Measurements from ENCODE around the gene TUBA3C. TPM values are rescaled to one million over a fixed set of nuclear protein-coding genes. Genes with fewer than 3 reads are reported as not detected.

The TUBA3C gene
- total and polyA plus RNA-seq, 2 experiments from 2014 or later: not detected

DNA sequence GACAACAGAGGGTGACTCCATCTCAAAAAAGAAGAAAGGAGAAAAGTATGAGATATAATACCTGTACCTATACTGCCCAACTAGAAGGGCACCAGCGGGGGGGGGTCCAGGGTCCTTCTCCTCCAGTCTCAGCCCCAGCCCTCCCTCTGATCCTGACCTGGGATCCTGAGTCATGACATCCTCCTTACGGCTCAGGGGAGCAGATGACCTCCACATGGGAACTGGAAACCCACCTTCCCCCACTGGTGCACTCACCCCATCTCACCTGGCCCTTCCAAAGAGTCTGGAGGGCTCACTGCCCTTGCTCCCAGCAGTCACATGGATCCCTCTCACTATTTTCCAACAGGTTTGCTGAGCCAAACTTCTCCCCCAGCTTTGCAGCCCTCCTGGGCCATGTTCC lies 24.2 kb downstream of the TUBA3C start:
- peaks cover 97% of the 10 kb centered on the region for H3K9me3 Mint-ChIP-seq
- H3K27ac ChIP-seq (ENCODE audit: low read depth): no peak overlapping the region
- no peaks in the 10 kb centered on the region for H3K4me1 Mint-ChIP-seq
- no peak overlapping the region for H3K4me2 ChIP-seq
- H3K79me2 ChIP-seq (replicated peaks; ENCODE audit: insufficient read depth): no peaks in the 10 kb centered on the region
- H3K4me1 ChIP-seq (ENCODE audit: insufficient read depth): no peaks in the 10 kb centered on the region
- H2AFZ ChIP-seq: no peak overlapping the region
- ATAC-seq: no peak
- H3K27me3 Mint-ChIP-seq (ENCODE audit: insufficient read depth, low read depth, poor library complexity): peaks cover 8% of the 10 kb centered on the region
- H4K20me1 ChIP-seq (replicated peaks; ENCODE audit: insufficient read depth): no peaks in the 10 kb centered on the region
- peaks cover 51% of the 10 kb centered on the region for H3K36me3 Mint-ChIP-seq (ENCODE audit: low read depth)
- H3K4me3 ChIP-seq: no peak overlapping the region
- H3K27me3 ChIP-seq (ENCODE audit: insufficient read depth): no peaks in the 10 kb centered on the region
- H3K27ac Mint-ChIP-seq: no peak overlapping the region
- no peaks in the 10 kb centered on the region for H3F3A ChIP-seq (replicated peaks; ENCODE audit: low read depth)
- H3K9me2 ChIP-seq (ENCODE audit: insufficient read depth): no peaks in the 10 kb centered on the region
- DNase-seq (ENCODE audit: low spot score): no peak
- TF ChIP-seq ZNF331 (CRISPR knock-in tag; IDR thresholded peaks at IDR 0.05; ENCODE audit: low read depth): no peak
- TF ChIP-seq EZH2phosphoT487 (IDR thresholded peaks at IDR 0.05; ENCODE audit: unreplicated experiment): no peak
- TF ChIP-seq ZNF114 (CRISPR knock-in tag; IDR thresholded peaks at IDR 0.05): no peak
- TF ChIP-seq, protein P1, sequence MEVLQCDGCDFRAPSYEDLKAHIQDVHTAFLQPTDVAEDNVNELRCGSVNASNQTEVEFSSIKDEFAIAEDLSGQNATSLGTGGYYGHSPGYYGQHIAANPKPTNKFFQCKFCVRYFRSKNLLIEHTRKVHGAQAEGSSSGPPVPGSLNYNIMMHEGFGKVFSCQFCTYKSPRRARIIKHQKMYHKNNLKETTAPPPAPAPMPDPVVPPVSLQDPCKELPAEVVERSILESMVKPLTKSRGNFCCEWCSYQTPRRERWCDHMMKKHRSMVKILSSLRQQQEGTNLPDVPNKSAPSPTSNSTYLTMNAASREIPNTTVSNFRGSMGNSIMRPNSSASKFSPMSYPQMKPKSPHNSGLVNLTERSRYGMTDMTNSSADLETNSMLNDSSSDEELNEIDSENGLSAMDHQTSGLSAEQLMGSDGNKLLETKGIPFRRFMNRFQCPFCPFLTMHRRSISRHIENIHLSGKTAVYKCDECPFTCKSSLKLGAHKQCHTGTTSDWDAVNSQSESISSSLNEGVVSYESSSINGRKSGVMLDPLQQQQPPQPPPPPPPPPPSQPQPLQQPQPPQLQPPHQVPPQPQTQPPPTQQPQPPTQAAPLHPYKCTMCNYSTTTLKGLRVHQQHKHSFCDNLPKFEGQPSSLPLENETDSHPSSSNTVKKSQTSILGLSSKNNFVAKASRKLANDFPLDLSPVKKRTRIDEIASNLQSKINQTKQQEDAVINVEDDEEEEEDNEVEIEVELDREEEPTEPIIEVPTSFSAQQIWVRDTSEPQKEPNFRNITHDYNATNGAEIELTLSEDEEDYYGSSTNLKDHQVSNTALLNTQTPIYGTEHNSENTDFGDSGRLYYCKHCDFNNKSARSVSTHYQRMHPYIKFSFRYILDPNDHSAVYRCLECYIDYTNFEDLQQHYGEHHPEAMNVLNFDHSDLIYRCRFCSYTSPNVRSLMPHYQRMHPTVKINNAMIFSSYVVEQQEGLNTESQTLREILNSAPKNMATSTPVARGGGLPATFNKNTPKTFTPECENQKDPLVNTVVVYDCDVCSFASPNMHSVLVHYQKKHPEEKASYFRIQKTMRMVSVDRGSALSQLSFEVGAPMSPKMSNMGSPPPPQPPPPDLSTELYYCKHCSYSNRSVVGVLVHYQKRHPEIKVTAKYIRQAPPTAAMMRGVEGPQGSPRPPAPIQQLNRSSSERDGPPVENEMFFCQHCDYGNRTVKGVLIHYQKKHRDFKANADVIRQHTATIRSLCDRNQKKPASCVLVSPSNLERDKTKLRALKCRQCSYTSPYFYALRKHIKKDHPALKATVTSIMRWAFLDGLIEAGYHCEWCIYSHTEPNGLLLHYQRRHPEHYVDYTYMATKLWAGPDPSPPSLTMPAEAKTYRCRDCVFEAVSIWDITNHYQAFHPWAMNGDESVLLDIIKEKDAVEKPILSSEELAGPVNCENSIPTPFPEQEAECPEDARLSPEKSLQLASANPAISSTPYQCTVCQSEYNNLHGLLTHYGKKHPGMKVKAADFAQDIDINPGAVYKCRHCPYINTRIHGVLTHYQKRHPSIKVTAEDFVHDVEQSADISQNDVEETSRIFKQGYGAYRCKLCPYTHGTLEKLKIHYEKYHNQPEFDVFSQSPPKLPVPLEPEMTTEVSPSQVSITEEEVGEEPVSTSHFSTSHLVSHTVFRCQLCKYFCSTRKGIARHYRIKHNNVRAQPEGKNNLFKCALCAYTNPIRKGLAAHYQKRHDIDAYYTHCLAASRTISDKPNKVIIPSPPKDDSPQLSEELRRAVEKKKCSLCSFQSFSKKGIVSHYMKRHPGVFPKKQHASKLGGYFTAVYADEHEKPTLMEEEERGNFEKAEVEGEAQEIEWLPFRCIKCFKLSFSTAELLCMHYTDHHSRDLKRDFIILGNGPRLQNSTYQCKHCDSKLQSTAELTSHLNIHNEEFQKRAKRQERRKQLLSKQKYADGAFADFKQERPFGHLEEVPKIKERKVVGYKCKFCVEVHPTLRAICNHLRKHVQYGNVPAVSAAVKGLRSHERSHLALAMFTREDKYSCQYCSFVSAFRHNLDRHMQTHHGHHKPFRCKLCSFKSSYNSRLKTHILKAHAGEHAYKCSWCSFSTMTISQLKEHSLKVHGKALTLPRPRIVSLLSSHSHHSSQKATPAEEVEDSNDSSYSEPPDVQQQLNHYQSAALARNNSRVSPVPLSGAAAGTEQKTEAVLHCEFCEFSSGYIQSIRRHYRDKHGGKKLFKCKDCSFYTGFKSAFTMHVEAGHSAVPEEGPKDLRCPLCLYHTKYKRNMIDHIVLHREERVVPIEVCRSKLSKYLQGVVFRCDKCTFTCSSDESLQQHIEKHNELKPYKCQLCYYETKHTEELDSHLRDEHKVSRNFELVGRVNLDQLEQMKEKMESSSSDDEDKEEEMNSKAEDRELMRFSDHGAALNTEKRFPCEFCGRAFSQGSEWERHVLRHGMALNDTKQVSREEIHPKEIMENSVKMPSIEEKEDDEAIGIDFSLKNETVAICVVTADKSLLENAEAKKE (CRISPR knock-in tag; IDR thresholded peaks at IDR 0.05): no peak
- TF ChIP-seq EZH2 (IDR thresholded peaks at IDR 0.05; ENCODE audit: low read depth, unreplicated experiment): no peak
- TF ChIP-seq, protein P2, sequence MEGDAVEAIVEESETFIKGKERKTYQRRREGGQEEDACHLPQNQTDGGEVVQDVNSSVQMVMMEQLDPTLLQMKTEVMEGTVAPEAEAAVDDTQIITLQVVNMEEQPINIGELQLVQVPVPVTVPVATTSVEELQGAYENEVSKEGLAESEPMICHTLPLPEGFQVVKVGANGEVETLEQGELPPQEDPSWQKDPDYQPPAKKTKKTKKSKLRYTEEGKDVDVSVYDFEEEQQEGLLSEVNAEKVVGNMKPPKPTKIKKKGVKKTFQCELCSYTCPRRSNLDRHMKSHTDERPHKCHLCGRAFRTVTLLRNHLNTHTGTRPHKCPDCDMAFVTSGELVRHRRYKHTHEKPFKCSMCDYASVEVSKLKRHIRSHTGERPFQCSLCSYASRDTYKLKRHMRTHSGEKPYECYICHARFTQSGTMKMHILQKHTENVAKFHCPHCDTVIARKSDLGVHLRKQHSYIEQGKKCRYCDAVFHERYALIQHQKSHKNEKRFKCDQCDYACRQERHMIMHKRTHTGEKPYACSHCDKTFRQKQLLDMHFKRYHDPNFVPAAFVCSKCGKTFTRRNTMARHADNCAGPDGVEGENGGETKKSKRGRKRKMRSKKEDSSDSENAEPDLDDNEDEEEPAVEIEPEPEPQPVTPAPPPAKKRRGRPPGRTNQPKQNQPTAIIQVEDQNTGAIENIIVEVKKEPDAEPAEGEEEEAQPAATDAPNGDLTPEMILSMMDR (conservative IDR thresholded peaks at IDR 0.05; ENCODE audit: low read depth in 2 of 2): no peak
- TF ChIP-seq JUNB (IDR thresholded peaks at IDR 0.05; ENCODE audit: unreplicated experiment): no peak
- TF ChIP-seq CREB1 (CRISPR knock-in tag; IDR thresholded peaks at IDR 0.05; ENCODE audit: low read depth): no peak
- TF ChIP-seq, protein P3, sequence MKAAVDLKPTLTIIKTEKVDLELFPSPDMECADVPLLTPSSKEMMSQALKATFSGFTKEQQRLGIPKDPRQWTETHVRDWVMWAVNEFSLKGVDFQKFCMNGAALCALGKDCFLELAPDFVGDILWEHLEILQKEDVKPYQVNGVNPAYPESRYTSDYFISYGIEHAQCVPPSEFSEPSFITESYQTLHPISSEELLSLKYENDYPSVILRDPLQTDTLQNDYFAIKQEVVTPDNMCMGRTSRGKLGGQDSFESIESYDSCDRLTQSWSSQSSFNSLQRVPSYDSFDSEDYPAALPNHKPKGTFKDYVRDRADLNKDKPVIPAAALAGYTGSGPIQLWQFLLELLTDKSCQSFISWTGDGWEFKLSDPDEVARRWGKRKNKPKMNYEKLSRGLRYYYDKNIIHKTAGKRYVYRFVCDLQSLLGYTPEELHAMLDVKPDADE (IDR thresholded peaks at IDR 0.05): no peak
- TF ChIP-seq, protein P4, sequence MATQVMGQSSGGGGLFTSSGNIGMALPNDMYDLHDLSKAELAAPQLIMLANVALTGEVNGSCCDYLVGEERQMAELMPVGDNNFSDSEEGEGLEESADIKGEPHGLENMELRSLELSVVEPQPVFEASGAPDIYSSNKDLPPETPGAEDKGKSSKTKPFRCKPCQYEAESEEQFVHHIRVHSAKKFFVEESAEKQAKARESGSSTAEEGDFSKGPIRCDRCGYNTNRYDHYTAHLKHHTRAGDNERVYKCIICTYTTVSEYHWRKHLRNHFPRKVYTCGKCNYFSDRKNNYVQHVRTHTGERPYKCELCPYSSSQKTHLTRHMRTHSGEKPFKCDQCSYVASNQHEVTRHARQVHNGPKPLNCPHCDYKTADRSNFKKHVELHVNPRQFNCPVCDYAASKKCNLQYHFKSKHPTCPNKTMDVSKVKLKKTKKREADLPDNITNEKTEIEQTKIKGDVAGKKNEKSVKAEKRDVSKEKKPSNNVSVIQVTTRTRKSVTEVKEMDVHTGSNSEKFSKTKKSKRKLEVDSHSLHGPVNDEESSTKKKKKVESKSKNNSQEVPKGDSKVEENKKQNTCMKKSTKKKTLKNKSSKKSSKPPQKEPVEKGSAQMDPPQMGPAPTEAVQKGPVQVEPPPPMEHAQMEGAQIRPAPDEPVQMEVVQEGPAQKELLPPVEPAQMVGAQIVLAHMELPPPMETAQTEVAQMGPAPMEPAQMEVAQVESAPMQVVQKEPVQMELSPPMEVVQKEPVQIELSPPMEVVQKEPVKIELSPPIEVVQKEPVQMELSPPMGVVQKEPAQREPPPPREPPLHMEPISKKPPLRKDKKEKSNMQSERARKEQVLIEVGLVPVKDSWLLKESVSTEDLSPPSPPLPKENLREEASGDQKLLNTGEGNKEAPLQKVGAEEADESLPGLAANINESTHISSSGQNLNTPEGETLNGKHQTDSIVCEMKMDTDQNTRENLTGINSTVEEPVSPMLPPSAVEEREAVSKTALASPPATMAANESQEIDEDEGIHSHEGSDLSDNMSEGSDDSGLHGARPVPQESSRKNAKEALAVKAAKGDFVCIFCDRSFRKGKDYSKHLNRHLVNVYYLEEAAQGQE (IDR thresholded peaks at IDR 0.05; ENCODE audit: unreplicated experiment): no peak
- no peak for TF ChIP-seq POLR2AphosphoS5 (IDR thresholded peaks at IDR 0.05; ENCODE audit: low read depth)
- no peak for TF ChIP-seq NANOG (IDR thresholded peaks at IDR 0.05; ENCODE audit: borderline replicate concordance)
- no peak for TF ChIP-seq STAT1 (IDR thresholded peaks at IDR 0.05; ENCODE audit: unreplicated experiment)
- no peak overlapping the region for H3K4me3 Mint-ChIP-seq
- no peaks in the 10 kb centered on the region for H3K36me3 ChIP-seq (ENCODE audit: insufficient read depth)
